Measurements from ENCODE around the gene KNDC1. TPM values are rescaled to one million over a fixed set of nuclear protein-coding genes. Genes with fewer than 3 reads are reported as not detected.
"Not testable (repeated sequence)": the region's sequence is repeated elsewhere in the genome, so short reads cannot be mapped to it uniquely, and the experiment has no call there.

The KNDC1 gene
- total RNA-seq, 1 donor from 2014 or later, result under 0.01 TPM

DNA sequence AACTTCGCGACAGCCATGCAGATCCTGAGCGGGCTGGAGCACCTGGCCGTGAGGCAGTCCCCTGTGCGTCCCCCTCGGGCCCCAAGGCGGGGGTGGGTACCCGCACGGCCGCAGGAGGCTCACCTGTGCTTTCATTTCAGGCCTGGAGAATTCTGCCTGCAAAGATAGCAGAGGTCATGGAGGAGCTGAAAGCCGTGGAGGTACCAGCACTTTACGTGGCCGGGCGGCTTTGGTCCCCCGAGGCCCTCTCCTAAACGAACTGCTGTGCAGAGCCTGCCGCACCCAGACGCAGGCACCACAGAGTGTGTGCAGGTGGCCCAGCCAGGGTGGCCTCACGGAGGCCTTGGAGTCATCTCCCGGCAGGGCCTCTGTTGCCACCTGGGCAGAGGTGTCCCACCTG is 58.9 kb downstream of the KNDC1 start:
- DNase-seq (ENCODE audit: low read depth in 2 of 2), result no peak

DNA sequence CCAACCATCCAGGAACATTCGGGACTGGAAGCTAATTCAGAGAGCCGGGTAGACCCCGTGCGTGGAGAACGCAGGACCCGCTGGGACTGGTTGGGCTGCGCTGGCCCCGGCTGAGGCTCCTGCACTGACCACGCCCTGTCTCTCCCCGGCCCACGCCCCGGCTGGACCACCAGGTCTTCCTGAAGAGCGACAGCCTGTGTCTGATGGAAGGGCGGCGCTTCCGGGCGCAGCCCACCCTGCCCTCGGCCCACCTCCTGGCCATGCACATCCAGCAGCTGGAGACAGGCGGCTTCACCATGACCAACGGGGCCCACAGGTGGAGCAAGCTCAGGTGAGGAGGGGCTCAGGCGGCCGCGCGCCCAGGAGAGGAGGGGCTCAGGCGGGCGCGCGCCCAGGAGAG is 59.8 kb downstream of the KNDC1 start:
- no peak for DNase-seq (ENCODE audit: low read depth in 2 of 2)

DNA sequence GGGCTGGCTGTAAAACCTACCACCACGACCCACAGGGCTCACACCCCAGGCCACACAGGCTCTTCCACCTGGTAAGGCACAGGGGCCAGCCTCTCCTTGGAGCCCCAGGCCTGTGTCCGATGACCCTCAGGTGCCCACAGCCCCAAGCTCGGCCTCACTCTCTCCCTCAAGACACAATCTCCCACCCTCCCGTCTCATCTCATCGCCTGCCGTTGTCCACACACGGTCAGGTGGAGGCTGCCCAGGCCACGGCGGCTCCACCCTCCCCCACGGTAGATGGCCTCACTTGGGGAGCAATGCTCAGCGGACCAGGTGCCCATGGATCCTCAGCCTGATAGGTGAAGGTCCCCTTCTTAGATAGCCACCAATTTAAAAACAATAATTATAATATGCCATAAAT is 61.3 kb downstream of the KNDC1 start:
- no peak for DNase-seq (ENCODE audit: low read depth in 2 of 2)

DNA sequence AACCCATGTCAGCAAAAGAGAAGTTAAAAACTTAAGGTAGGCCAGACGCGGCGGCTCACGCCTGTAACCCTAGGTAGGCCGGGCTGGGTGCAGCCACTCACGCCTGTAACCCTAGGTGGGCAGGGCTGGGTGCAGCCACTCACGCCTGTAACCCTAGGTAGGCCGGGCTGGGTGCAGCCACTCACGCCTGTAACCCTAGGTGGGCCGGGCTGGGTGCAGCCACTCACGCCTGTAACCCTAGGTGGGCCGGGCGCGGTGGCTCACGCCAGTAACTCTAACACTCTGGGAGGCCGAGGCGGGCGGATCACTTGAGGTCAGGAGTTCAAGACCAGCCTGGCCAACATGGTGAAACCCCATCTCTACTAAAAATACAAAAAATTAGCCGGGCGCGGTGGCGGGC is 61.7 kb downstream of the KNDC1 start:
- not testable (repeated sequence) for DNase-seq (ENCODE audit: low read depth in 2 of 2)

- DNase-seq (ENCODE audit: low read depth in 2 of 2), result no peak
Observed at GRCh38 chr10:133224076-133224475, 64.1 kb downstream of the KNDC1 start.

DNA sequence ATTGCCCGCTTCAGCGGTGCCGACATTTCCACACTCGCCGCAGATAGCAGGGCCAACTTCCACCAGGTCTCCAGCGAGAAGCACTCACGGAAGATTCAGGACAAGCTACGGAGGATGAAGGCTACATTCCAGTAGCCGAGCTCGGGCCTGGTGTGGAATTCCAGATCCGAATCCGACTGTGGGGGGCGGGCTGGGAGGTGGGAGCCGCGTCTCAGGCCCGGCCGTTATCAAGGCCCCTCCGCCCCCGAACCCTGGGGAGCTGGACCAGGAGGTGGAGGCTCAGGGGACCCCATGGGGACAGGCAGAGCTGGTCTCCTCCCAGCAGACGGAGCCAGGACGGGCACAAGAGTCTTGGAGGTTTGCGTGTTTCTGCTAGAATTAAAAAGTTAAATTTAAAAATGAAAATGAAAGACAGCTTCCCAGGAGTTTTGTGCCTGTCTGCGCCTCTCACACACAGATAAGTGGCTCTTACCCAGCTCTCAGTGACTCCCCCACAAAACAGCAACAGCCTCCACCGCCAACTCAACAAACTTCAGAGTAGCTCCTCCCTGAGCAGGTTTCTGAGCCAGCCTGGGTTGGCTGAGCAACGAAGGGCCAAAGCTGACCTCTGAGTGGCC is 64.8 kb downstream of the KNDC1 start:
- no peak for DNase-seq (ENCODE audit: low read depth in 2 of 2)

- DNase-seq (ENCODE audit: low read depth in 2 of 2), result no peak
Observed at GRCh38 chr10:133225707-133226191, 65.7 kb downstream of the KNDC1 start.

DNA sequence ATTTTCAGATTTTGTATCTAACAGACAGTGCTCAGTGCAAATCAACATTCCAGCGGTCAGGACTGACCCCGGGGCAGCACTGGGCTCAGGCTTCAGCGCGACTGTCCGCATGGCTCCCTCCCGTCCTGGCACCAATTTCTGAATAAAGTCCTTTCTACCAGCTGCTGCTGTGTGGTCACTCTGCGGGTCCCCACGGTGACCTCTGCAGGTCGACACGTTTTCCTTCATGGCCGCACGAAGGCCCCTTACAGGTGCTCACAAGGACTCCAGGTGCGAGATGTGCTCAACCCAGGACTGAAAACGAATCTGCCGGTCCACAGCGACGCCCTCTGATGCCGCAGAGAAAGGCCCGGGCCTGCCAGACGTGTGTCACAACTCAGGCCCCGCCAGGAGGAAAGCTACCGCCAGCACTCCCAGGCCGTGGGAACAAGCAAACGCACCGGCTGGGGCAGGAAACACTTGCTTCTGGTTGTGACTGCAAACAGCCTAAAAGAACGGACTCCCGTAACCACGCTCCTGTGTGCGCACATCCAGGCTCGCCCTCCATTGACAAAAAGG is 66.3 kb downstream of the KNDC1 start:
- peak in 1 of 2 donors; percentile 3 for DNase-seq (ENCODE audit: low read depth in 2 of 2)

DNA sequence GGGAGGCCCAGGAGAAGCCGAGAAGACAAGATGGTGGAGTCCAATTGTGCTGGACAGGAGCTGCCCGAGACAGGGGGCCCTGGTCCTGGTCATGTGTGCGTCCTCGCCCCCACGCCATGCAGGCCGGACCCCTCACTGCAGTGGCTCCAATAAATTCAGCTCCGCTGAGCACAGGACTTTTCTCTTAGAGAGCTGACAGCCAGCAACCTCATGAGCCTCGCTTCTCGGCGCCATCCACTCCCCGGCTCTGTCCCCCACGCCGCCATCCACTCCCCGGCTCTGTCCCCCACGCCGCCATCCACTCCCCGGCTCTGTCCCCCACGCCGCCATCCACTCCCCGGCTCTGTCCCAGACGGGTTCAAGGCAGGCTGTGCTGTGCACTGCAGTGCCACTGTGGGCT is 67.2 kb downstream of the KNDC1 start:
- DNase-seq (ENCODE audit: low read depth in 2 of 2), result no peak

DNA sequence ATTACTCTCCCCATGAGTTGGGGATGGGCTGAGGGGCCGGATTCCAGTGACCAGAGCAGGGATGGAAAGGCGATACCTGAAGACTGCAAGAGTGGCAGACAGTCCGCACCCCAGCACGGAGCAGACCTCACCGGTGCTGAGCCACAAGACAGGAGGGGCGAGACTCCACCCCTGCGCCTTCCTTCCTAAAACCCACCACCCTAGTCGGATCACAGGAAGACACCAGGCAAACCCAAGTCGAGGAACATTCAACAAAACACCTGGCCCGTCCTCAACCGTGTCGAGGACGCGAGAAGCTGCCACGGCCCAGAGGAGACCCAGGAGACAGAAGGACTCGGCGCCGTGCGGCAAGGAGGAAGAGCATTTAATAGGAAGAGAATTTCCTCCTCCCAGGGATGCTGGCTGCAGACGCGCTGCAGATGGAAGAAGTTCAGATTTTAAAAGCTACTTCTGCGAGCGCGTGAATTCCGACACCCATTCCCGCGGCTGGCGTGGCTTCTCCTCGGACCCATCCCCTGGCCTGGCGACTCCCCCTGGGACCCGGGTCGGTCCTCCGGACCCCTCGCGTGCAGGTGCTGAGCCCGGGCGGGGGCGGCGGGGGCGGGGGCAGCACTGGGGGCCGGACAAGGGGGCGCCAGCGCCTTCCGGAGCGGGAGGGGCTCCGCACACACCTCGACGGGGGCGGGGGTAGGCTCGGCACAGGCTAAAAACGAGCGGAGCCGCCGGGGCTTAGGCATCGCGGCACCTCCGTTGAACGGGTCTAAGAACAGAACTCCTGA is 69.4 kb downstream of the KNDC1 start:
- DNase-seq (ENCODE audit: low read depth in 2 of 2), result no peak

DNA sequence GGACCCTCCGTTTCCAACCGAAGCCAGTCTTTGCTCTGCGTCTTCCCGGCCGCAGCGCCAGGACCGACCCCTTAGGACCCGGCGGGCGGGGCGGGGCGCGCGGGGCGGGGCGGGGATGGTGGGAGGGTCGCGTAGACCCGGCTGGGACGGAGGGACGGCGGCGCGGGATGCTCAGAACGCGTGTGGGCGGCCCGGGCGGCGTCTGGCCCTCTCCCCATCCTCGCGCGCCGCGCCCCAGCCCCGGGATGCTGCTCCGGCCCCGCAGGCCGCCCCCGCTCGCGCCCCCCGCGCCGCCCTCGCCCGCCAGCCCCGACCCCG is 70.0 kb downstream of the KNDC1 start, which contains the start of gene UTF1:
Gene UTF1, plus strand, starts transcription at position 174 of the 318 bp plus-strand sequence. Its CDS starts 72 bp downstream, at position 246.
- DNase-seq (ENCODE audit: low read depth in 2 of 2), result no peak

GRCh38 chr10:133230387-133231195 is 70.6 kb downstream of the KNDC1 start:
- no peak for DNase-seq (ENCODE audit: low read depth in 2 of 2)

- no peak for DNase-seq (ENCODE audit: low read depth in 2 of 2)
Observed at GRCh38 chr10:133231244-133231945, 71.4 kb downstream of the KNDC1 start.

DNA sequence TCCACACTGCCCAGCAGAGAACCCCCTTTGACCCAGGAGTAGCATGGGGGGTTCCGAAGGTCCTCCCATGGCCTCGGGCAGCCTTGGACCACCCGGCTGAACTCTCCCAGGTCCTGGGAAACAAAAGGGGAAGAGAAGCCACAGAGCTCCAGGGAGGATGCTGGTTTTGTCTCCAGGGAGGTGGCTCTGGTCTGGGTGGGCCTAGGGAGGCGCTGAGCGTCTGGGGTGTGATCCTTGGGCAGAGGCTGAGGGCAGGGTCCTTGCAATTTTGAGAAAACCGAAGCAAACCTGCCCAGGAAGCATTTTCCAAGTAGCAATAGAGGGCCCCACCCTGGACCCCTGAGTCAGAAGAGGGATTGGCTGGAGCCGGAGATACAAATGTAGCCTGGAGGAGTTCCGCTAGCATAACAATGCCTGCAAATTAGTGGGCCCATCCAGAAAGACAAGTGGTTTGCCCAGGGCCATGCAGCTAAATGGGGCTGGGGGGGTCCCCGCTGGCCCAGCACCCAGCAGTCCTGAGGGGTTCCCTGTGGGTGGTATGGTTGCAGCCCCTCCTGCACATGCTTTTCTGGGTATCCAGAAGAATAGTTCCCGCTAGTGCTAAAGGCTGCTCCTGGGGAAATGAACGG is 72.0 kb downstream of the KNDC1 start:
- DNase-seq (ENCODE audit: low read depth in 2 of 2), result no peak

GRCh38 chr10:133234796-133235195 is 74.8 kb downstream of the KNDC1 start:
- not testable (repeated sequence) for DNase-seq (ENCODE audit: low read depth in 2 of 2)

DNA sequence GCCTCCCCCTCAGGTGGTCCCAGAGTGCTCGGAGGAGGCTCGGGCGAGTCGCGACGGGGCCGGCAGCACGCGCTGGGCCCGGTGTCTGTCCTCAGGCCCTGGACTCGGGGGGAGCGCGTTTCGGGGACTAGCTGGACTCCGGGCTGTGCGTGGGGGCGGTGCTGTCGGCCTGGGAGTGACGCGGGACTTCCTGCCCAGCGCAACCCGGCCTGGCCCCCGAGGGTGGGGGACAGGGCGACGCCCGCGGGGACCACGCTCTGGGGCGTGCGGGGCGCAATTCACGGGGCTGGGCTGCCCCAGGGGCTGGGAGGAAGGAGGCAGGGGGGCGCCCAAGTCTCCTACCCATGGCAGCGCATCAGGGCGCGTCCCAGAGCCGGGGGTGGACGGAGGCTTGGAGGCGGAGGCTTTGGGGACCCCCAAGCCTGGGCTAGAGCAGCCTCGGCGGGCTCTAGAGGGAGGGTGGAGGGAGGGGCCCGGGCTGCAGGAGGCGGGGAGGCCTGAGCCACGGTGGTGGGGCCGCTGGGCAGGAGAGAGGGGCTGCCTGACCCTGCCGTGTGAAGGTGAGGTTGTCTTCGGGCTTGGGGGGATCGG is 75.3 kb downstream of the KNDC1 start:
- no peak for DNase-seq (ENCODE audit: low read depth in 2 of 2)

GRCh38 chr10:133235932-133236331 is 75.9 kb downstream of the KNDC1 start:
- DNase-seq (ENCODE audit: low read depth in 2 of 2), result no peak

- DNase-seq (ENCODE audit: low read depth in 2 of 2), result no peak
Observed at GRCh38 chr10:133236401-133237240, 76.6 kb downstream of the KNDC1 start.

GRCh38 chr10:133237241-133237587 is 77.2 kb downstream of the KNDC1 start:
- DNase-seq (ENCODE audit: low read depth in 2 of 2), result no peak
